GM18508 (cell line): ENCODE results near the gene FAT2.

Experiments used
- ATAC-seq: cut with Tn5 transposase; IDR thresholded peaks from one replicate; pipeline ENCODE4 v1.9.1; 2021; ENCODE audit warnings: moderate number of reproducible peaks; ENCODE audit not compliant: insufficient read depth, unreplicated experiment

Gene FAT2

GRCh38 chr5:151556806-151557205 is 34.3 kb downstream of the FAT2 start:
- ATAC-seq = no peak

- ATAC-seq = no peak
These were observed 35.2 kb downstream of the FAT2 start for GRCh38 chr5:151555760-151556576.

GRCh38 chr5:151553695-151554094 is 37.4 kb downstream of the FAT2 start:
- ATAC-seq = no peak

- ATAC-seq = no peak
These were observed 37.9 kb downstream of the FAT2 start for GRCh38 chr5:151553130-151553670.

- ATAC-seq = no peak
These were observed 39.1 kb downstream of the FAT2 start for GRCh38 chr5:151551985-151552384.

- no peak for ATAC-seq
These were observed 41.0 kb downstream of the FAT2 start for GRCh38 chr5:151550146-151550545.

DNA sequence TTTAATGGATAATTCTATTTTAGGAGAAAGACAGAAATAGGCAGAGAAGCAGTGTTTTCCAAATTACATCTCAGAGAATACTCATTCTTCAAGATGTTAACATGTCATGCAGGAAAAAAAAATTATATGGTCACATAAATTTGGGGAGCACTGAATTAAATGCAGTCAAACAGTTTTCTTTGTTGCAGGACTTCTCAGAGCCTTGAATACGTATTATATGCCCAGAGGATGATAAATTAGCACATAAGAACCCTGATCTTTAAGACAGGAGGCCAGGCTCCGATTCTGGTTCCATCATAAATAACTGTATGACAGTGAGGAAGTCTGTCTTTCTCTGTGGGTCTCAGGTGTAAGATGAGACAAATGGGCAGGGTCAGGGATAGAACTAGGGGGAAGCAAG is 41.4 kb downstream of the FAT2 start:
- ATAC-seq = no peak

DNA sequence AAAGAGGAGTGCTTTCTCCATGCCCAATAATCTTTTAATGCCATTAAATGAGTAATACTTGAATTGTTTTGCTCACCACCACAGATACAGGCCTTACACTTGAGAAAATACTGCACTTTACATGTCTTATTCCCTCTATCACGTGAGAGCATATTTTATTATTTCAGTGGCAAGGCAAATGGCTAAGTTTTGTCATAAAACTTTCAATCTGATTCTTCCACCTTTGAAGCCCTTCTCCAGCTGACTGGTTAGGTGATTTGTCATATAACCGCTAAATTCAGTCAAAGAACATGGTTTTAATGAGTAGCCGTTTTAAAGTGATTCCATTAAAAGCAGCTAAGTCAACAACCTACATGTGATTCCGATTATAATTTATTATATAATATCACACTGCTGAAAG is 43.8 kb downstream of the FAT2 start:
- ATAC-seq = no peak

DNA sequence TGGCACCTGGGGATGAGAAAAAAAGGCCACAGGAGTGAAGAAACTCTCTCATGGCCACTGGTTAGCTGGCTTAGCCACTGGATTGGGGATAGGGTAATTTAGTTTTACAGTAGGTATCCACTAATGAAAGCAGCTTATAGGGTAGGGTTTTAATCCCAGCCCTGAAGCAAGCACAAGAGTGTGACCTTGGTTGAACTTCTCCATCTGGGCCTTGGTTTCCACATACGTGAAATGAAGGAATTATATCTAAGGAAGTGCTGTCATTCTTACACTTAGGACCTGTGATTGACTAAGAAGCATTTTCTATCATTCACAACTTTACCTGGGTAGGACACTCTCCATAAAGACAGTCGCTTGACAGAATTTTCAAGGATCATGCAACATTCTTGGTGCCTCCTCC is 49.6 kb downstream of the FAT2 start:
- ATAC-seq = no peak
